NCI-H1436 treated with DMSO at 0.1 percent for 48 hours (cell line): ENCODE results near the gene KRT78.
"Not testable (repeated sequence)": the region's sequence is repeated elsewhere in the genome, so short reads cannot be mapped to it uniquely, and the experiment has no call there.

ENCODE experiments used
- DNase-seq: peaks from one replicate; lab custom pipeline; 2025; lab: John Stamatoyannopoulos, UW

The KRT78 gene

DNA sequence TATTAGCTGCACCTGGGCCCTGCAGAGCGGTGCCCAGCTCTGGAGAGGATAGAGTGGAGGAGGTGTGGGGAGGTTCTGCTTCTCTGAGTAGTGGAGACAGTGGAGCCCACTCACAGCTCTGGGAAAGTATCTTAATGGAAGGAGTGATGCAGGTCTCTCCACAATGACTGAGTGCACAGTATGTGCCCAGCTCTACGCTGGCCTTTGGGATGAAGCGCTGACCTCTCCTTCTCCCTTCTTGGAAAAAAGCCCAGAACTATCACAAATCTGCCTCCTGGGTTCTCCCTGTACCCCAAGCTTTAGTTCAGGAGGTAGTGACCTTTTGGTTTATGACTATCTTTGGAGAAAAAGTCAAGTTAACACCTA is 52.4 kb downstream of the KRT78 start:
- no peak for DNase-seq

DNA sequence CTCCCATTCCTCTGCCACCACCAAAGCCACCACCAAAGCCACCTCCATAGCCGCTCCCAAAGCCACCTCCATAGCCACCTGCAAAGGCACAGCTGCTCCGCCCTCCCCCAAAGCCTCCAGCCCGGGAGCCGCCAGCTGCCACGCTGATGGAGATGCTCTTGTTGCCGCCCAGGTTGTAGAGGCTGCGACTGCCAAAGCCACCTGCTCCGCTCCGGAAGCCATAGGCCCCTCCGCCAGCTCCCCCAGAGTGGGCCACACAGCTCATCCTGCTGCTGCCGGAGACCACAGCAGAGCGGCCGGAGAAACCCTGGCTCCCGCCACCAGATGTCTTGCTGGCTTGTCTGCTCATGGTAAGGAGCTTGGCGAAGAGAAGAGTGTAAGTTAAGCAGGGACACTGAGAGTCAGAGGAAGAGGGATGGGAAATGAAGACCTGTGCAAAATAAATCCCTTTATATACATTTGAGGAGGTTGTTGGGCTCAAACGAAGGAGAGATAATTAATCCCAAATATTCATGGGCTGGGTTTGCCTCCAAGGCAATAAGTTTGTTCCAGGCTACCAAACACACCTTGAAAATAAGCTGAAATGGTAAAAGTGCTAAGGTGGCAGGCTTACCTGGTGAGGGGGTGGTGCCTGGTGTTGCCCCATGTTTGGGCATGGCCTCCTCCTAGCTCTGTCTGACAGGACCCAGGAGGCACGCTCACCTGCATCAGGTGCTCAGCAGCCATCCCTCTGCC is 52.9 kb downstream of the KRT78 start, which contains the start of gene KRT3:
Gene KRT3 (minus strand): TSS at position 424 of the 735 bp plus-strand sequence. CDS start 75 bp downstream, at position 349.
- no peak for DNase-seq

DNA sequence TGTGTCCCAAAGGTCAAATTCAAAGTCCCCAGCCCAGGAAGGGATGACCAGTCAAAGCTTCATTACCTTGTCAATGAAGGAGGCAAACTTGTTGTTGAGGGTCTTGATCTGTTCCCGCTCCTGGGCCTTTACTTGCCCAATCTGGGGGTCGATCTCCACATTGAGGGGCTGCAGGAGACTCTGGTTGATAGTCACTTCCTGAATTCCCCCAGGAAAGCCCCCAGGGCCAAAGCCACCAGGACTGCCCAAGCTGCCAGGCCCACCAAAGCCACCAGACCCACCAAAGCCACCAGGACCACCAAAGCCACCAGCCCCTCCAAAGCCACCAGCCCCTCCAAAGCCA is 53.5 kb downstream of the KRT78 start:
- not testable (repeated sequence) for DNase-seq

DNA sequence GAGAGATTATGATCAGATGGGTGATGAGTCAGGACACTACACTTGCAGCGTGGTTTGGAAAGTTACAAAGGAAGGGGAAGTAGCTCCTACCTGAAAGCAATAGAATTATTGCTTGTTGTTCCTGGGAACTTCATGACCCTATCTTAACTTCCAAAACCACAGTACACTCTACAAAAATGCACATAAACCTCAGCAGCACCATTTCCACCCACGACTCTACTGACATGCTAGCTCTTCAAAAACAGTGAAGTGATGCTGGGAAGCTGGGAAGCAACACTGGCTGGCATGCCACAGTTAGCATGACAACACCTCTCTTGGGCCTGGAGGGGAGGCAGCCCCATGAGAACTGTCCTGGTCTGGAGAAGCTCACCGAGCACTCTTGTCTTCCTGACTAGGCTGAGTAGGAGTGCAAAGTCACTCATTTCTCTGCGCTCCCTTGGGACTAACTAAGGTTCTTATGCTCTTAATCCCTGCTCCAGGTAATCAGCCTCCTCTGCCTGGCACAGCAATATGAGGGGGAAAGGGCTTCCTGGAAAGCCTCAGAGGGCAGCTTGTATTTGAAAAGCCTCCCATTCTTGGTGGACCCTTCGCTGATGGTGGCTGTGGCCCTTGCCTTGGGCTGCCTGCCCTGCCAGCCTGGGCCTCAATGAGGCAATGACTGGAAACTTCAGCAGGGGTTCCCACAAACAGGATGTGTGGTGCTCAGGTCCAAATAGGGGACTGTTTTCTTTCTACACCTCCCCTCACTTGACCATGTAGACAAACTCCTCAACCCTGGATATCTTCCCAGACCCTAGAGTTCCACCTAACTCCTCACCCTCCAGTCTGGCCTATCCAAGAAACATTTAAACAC is 54.1 kb downstream of the KRT78 start:
- no peak for DNase-seq

DNA sequence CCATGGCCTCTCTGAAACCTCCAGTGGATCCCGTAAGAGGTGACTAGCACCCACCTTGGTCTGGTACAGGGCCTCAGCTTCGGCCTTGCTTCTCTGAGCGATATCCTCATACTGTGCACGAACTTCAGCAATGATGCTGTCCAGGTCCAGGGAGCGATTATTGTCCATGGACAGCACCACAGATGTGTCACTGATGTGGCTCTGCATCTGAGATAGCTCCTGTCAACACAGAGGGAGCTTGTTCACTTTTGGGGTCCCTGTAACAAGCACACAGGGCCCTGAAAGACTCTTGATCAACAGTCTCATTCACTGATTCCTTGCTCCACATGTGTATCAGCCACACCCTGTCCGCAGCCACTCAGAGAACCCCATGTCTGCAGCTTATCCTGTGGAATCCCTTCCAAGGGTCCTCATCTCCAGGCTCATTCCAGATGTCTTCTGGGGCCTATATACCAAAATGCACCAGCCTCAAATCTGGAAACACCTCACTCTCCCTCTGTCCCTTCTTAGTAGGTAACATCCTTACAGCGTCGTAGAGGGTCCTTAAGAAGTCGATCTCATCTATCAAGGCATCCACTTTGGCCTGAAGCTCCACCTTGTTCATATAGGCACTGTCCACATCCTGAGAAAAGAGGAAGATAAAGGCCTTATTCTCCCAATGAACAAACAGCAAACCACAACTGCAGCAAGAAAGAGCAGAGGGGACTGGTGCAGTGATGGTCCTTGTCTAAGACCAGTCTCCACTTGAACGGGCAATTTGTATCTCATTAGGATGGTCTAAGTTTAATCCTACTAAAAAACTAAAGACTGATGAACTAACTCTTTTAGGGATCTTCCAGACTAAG is 56.4 kb downstream of the KRT78 start:
- DNase-seq, result no peak

DNA sequence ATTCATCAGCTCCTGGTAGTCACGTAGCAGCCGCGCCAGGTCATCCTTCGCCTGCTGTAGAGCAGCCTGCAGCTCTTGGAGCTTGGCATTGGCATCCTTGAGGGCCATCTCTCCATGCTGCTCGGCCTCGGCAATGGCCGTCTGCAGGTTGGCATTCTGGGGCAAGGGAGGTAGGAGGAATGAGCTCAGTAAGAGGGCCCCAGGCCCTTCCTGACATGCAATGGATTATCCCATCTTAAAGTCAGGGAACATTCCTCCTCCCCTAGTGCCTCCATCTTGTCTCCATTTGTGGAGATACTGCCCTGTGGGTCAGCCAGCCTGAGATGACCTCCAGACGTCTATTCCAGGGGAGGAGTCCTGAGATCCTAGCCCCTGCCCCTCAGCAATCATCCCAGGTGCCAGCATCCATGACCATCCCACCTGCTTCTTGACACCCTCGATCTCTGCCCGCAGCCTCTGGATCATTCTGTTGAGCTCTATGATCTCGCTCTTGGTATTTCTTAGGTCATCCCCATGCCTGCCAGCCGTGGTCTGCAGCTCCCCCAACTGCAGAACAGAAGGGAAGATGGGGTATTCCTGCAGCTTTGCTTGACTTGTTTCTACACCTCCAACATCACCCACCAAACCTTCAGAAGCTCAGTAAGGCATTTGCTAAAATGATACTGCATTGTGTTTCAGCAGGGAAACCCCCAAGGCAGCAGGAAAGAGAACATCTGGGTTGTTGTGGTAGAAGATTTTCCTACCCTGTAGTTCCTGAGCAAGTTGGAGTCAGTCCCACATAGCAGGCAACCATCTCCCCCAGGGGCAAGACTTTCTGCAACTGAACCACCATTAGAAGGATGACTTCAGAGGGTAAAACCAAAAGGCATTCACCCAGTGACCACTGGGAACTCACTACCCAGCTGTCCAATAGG is 57.3 kb downstream of the KRT78 start:
- no peak for DNase-seq

DNA sequence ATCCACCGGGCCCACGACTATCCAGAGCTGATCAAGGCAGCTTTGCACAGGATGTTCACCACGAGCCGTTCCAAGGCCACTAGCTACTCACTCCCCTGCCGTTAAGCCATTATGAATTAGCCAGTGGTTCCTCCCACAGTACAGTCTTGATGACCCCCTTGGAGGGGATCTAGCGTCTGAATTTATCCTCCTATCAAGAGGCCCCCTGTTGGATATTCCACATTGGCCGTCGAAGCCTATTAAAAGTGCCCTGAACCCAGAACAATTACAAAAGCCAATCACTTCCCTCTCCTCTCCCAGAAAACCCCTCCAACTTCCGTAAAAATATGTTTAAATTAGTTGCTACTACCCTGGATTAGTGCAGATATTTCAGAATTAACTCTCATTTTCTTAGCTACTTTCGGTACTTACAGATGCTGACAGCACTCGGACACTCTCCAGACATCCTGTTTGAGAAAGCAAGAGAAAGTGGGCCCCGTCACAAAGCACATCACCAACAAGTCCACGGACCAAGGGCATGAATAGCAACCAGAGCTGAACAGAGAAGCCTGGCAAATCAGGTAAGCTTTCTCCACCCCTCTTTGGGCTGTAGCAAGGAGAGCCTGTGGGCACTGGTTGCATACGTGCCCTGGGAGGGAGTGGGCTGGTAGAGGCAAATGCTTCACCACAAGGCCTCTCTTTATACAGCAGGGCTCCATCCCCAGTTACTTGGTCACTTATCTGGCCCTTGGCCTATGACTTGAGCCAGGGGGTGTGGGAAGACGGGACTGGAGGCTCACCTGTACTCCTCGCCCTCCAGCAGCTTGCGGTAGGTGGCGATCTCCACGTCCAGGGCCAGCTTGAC is 58.1 kb downstream of the KRT78 start:
- no peak for DNase-seq

DNA sequence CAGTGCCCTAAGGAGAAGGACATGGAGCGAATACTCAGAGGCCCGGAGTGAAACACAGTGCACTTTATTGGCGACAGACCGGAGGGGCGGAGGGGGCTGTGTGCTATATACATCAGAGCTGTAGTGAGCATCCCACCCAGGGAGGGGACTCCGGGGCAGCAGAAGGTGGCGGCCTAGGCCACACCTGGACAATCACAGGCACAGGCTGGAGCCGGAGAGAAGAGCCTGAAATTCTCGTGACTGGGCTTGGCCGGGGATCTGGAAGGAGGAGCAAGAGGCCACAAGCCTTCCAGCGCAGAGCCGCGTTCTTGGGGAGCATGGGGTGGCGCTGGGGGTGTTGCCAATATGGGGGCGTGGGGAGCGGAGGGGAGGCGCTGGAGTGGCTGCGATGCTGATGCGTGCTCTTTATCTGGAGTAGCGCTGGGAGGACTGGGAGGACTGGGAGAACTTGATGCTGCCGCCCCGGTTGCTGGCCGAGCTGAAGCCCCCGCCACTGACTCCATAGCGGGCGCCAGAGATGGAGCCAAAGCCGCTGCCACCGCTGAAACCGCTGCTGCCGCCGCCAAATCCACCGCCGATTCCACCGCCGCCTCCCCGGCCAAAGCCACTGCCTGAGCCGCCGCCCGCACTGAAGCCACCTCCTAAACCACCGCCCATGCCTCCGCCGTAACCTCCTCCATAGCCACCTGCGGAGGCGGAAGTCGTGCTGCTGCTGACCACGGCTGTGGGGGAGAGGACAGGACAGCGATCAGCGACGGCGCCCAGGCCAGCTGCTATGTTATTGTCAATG is 59.0 kb downstream of the KRT78 start:
- DNase-seq, result no peak

DNA sequence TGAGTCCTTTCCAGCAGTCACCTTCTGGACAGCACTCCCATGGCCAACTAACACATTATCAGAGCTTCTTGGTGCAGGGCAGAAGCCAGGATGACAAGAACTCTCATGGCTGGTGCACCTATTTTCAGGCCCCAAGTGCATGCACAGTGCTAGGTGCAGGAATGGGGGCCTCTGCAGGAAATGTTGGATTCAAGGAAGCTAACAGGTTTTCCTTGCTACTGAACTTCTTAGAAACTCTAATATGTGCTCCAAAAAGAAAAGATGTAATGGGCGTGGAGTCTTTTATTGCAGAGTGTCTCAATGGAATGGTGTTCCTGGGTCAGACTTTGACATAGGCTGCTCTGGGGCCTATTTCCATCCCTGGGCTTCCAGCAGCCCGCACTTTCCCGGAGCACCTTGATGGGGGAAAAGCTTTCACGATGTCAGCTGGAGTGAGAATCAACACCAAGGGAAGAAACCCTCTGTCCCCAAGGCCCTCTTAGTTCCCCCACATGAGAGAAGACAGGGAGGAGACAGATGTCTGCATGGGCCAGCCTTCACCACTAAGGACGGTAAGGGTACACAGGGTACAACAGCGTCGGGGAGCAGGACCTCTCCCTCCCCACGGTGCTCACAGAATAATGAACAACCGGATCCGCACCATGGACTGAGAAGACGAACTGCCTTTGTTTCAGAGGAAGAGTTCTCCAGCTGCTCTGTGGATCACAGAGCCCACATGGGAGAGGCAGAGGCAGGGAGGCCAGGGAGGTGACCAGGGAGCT is 59.7 kb downstream of the KRT78 start:
- no peak for DNase-seq

DNA sequence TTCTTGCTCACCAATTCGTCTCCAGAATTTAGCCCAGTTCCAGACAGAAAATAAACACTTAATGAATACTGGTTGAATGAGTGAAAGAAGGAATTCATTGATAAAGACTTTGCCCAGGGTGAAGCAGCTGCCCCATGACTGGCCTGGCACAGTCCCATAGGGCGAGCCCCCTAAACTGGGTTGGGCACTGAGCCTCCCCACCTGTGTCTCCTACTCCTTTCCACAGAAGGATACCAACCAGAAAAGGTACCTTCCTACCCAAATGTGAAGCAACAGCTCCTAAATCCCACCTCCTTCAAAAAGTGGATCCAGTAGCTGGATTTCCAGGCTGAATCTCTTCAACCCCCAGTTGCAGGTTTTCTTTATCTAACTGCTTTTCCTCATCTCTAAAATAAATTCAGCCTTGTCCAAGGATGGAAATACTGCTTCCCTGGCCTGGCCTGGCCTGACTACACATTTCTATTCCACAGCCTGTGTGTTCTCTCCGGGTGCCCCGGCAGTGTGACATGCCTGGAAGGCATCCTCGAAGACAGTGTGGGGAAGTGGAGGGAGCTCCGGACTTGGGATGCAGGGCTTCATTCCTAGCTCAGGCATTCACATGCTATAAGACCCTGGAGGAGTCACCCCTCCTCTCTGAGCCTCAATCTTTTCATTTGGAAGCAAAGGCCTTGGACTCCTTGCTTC is 60.5 kb downstream of the KRT78 start:
- DNase-seq, result no peak
